COLO668 (cell line): ENCODE results near the gene KIF3B.
A peak's percentile ranks its signal among the peaks of the same experiment; 100 is the strongest.
"Not testable (repeated sequence)": the region's sequence is repeated elsewhere in the genome, so short reads cannot be mapped to it uniquely, and the experiment has no call there.

ENCODE experiments used
- DNase-seq: peaks from one replicate; lab custom pipeline; 2025; ENCODE audit not compliant: unreplicated experiment; lab: John Stamatoyannopoulos, UW

Gene KIF3B

GRCh38 chr20:32327087-32327681 is 49.7 kb downstream of the KIF3B start:
- peak; percentile 51 for DNase-seq

- DNase-seq, result peak; percentile 64
These were observed 52.5 kb downstream of the KIF3B start for GRCh38 chr20:32329817-32330554.

GRCh38 chr20:32330555-32330897 is 53.1 kb downstream of the KIF3B start:
- DNase-seq, result no peak

- no peak for DNase-seq
These were observed 55.2 kb downstream of the KIF3B start for GRCh38 chr20:32332614-32333013.

GRCh38 chr20:32333181-32333987 is 55.9 kb downstream of the KIF3B start:
- DNase-seq, result no peak

- no peak for DNase-seq
These were observed 56.8 kb downstream of the KIF3B start for GRCh38 chr20:32333988-32334885.

- no peak for DNase-seq
These were observed 59.5 kb downstream of the KIF3B start for GRCh38 chr20:32336918-32337347.

GRCh38 chr20:32337937-32338661 is 60.6 kb downstream of the KIF3B start:
- DNase-seq, result no peak

GRCh38 chr20:32338665-32339064 is 61.2 kb downstream of the KIF3B start:
- DNase-seq, result no peak

- no peak for DNase-seq
These were observed 61.7 kb downstream of the KIF3B start for GRCh38 chr20:32339116-32339515.

- not testable (repeated sequence) for DNase-seq
These were observed 63.6 kb downstream of the KIF3B start for GRCh38 chr20:32341053-32341452.

GRCh38 chr20:32343439-32343838 is 66.0 kb downstream of the KIF3B start:
- DNase-seq, result no peak

GRCh38 chr20:32344835-32345506 is 67.5 kb downstream of the KIF3B start:
- no peak for DNase-seq

- DNase-seq, result no peak
These were observed 70.8 kb downstream of the KIF3B start for GRCh38 chr20:32348207-32348606.

GRCh38 chr20:32350421-32350820 is 73.0 kb downstream of the KIF3B start:
- no peak for DNase-seq

GRCh38 chr20:32352121-32352720 is 74.8 kb downstream of the KIF3B start:
- DNase-seq, result no peak

GRCh38 chr20:32353848-32354496 is 76.5 kb downstream of the KIF3B start:
- no peak for DNase-seq

GRCh38 chr20:32354592-32355416 is 77.4 kb downstream of the KIF3B start:
- no peak for DNase-seq
